H1 (cell line): ENCODE measurements around the gene TGFBR1. TPM values are rescaled to one million over a fixed set of nuclear protein-coding genes. Genes with fewer than 3 reads are reported as not detected.

Source experiments
- CBX5 ChIP-seq: fragments of 300-800, 300-1000 bp; sonication (generic); IDR thresholded peaks from 2 replicates; pipeline ENCODE4 v1.7.1; 2016; ENCODE audit warnings: antibody characterized with exemption, low read length, low read depth
- CHD7 ChIP-seq: fragments of 300-600 bp; sonication (generic); IDR thresholded peaks from 2 replicates; pipeline ENCODE4 v1.7.1; 2012; ENCODE audit warnings: low read length, moderate library complexity, mild to moderate bottlenecking, inconsistent platforms; ENCODE audit not compliant: insufficient replicate concordance
- EP300 ChIP-seq, 2 experiments: IDR thresholded peaks; 1 replicate in 1 of 2; 2 replicates in 1 of 2; pipeline ENCODE4 v1.6.1; 2011 to 2012; ENCODE audit warnings: low read depth in 2 of 2, low read length in 2 of 2, mild to moderate bottlenecking in 2 of 2, borderline replicate concordance in 1 of 2, inconsistent platforms in 1 of 2, moderate library complexity in 1 of 2
- SIX5 ChIP-seq: IDR thresholded peaks from 2 replicates; pipeline ENCODE4 v1.6.1; 2011; ENCODE audit warnings: mild to moderate bottlenecking, low read depth, low read length
- polyA plus RNA-seq, 7 experiments: library from polyadenylated mRNA; depleted of rRNA in 3 of 7; stranded (reverse) in 5 of 7; unstranded in 2 of 7; fragments of >200 nt in 5 of 7; fragments of 200-250 nt in 2 of 7; gene quantifications; 1 replicate in 5 of 7; 2 replicates in 1 of 7; 4 replicates in 1 of 7; pipeline versions ENCODE4 v1.2.1 to v1.2.3, GENCODE V29; 2011 to 2013; ENCODE audit warnings: missing spikeins in 2 of 7, mixed read lengths in 2 of 7
- total RNA-seq: library from RNA; stranded (reverse); fragmentation: NEBNext Ultra II Directional; extraction: Animal tissue kit (Norgen Biotek cat#: 25700); gene quantifications from 2 replicates; pipeline ENCODE4 v1.2.1, GENCODE V29; 2021
- TF ChIP-seq, protein P1 (sequence below), 3 experiments: IDR thresholded peaks; 1 replicate in 2 of 3; 2 replicates in 1 of 3; pipeline versions ENCODE4 v1.5.1 to v1.6.1; 2011; ENCODE audit warnings: low read length in 3 of 3, mild to moderate bottlenecking in 3 of 3, inconsistent platforms in 2 of 3, low read depth in 1 of 3, moderate library complexity in 1 of 3; ENCODE audit not compliant: insufficient read depth in 1 of 3; ENCODE audit errors: control extremely low read depth in 1 of 3

TGFBR1 gene
- total and polyA plus RNA-seq, 2 of the 8 experiments (the other 6 are each of a cell fraction or from before 2014, with no cell fraction given): 16.8 to 52.4 TPM

GRCh38 chr9:99138424-99139284 lies 33.7 kb downstream of the TGFBR1 start (continued):
- no peak for TF ChIP-seq CHD7
- no peak for TF ChIP-seq CBX5
- TF ChIP-seq EP300 (IDR thresholded peaks at IDR 0.05; ENCODE audit: borderline replicate concordance in 1 of 2, low read depth in 2 of 2, low read length in 2 of 2): no peak
- TF ChIP-seq, protein P1, sequence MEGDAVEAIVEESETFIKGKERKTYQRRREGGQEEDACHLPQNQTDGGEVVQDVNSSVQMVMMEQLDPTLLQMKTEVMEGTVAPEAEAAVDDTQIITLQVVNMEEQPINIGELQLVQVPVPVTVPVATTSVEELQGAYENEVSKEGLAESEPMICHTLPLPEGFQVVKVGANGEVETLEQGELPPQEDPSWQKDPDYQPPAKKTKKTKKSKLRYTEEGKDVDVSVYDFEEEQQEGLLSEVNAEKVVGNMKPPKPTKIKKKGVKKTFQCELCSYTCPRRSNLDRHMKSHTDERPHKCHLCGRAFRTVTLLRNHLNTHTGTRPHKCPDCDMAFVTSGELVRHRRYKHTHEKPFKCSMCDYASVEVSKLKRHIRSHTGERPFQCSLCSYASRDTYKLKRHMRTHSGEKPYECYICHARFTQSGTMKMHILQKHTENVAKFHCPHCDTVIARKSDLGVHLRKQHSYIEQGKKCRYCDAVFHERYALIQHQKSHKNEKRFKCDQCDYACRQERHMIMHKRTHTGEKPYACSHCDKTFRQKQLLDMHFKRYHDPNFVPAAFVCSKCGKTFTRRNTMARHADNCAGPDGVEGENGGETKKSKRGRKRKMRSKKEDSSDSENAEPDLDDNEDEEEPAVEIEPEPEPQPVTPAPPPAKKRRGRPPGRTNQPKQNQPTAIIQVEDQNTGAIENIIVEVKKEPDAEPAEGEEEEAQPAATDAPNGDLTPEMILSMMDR (IDR thresholded peaks at IDR 0.05; ENCODE audit: control extremely low read depth in 1 of 3, insufficient read depth in 1 of 3, low read depth in 1 of 3, low read length in 3 of 3): no peak
- no peak for TF ChIP-seq SIX5
